WTC11 (cell line): ENCODE data around the gene BTBD1. TPM values are rescaled to one million over a fixed set of nuclear protein-coding genes. Genes with fewer than 3 reads are reported as not detected.

Experiments used
- ATAC-seq: fragments of 200-7000 bp; cut with Tn5 transposase; 2 replicates; pipeline ENCODE4 v1.10.0; 2021; ENCODE audit warnings: mild to moderate bottlenecking, moderate library complexity
- CTCF ChIA-PET: fragments of 300-600 bp; sonication (Branson Sonifier 250); formaldehyde crosslinking; loops from one replicate; lab custom pipeline; 2021; ENCODE audit warnings: antibody characterized with exemption; lab: Charles Lee
- POLR2A ChIA-PET: fragments of 350-600 bp; sonication (Branson Sonifier 250); formaldehyde crosslinking; loops from one replicate; lab custom pipeline; 2021; ENCODE audit warnings: antibody characterized with exemption; lab: Charles Lee
- DNase-seq: peaks from one replicate; pipeline ENCODE4 v3.0.0; 2021; ENCODE audit warnings: low spot score
- H3K27ac Mint-ChIP-seq: 2 replicates; pipeline ENCODE4 v1.8.0; 2021; ENCODE audit warnings: mixed read lengths
- H3K27me3 Mint-ChIP-seq: 2 replicates; pipeline ENCODE4 v1.8.0; 2021; ENCODE audit warnings: low read depth, mild to moderate bottlenecking, moderate library complexity, mixed read lengths
- H3K36me3 Mint-ChIP-seq: 2 replicates; pipeline ENCODE4 v1.8.0; 2021; ENCODE audit warnings: mixed read lengths
- H3K4me1 Mint-ChIP-seq: 2 replicates; pipeline ENCODE4 v1.8.0; 2022; ENCODE audit warnings: mixed read lengths
- H3K4me3 Mint-ChIP-seq: 2 replicates; pipeline ENCODE4 v1.8.0; 2021; ENCODE audit warnings: mild to moderate bottlenecking, moderate library complexity, mixed read lengths
- H3K9me3 Mint-ChIP-seq: 2 replicates; pipeline ENCODE4 v1.8.0; 2021; ENCODE audit warnings: mixed read lengths
- GRHL2 ChIP-seq: fragments of 250-450 bp; sonication (Bioruptor Pico); IDR thresholded peaks from 2 replicates; pipeline ENCODE4 v1.8.0; 2022; ENCODE audit warnings: mild to moderate bottlenecking, moderate library complexity; ENCODE audit not compliant: insufficient replicate concordance, severe bottlenecking
- MYBL2 ChIP-seq: sonication (generic); formaldehyde crosslinking; IDR thresholded peaks from 2 replicates; pipeline ENCODE4 v1.8.1; 2023; ENCODE audit warnings: mild to moderate bottlenecking, moderate library complexity, missing genetic modification reagents
- NR2C2 ChIP-seq: sonication (generic); formaldehyde crosslinking; IDR thresholded peaks from 2 replicates; pipeline ENCODE4 v1.8.0; 2022; ENCODE audit warnings: mild to moderate bottlenecking, missing genetic modification reagents
- NR3C1 ChIP-seq: sonication (generic); formaldehyde crosslinking; conservative IDR thresholded peaks from 2 replicates; pipeline ENCODE4 v1.8.1; 2023; ENCODE audit warnings: low read depth, mild to moderate bottlenecking, missing genetic modification reagents
- SMAD3 ChIP-seq: sonication (generic); formaldehyde crosslinking; IDR thresholded peaks from 2 replicates; pipeline ENCODE4 v1.8.0; 2022; ENCODE audit warnings: missing genetic modification reagents, mild to moderate bottlenecking, borderline replicate concordance
- SOX15 ChIP-seq: fragments of 250-450 bp; sonication (Bioruptor Pico); IDR thresholded peaks from 2 replicates; pipeline ENCODE4 v1.9.0; 2021; ENCODE audit warnings: mild to moderate bottlenecking
- SP1 ChIP-seq: sonication (generic); formaldehyde crosslinking; conservative IDR thresholded peaks from 2 replicates; pipeline ENCODE4 v1.8.1; 2022; ENCODE audit warnings: missing genetic modification reagents
- TEAD1 ChIP-seq: sonication (generic); formaldehyde crosslinking; IDR thresholded peaks from 2 replicates; pipeline ENCODE4 v1.8.0; 2022; ENCODE audit warnings: mild to moderate bottlenecking, missing genetic modification reagents
- ZNF219 ChIP-seq: sonication (generic); formaldehyde crosslinking; IDR thresholded peaks from 2 replicates; pipeline ENCODE4 v1.8.0; 2023; ENCODE audit warnings: missing genetic modification reagents, mild to moderate bottlenecking, borderline replicate concordance
- ZNF396 ChIP-seq: fragments of 250-450 bp; sonication (Bioruptor Pico); IDR thresholded peaks from 2 replicates; pipeline ENCODE4 v1.8.0; 2021; ENCODE audit warnings: mild to moderate bottlenecking, moderate library complexity, borderline replicate concordance
- total RNA-seq: library from RNA; stranded (reverse); gene quantifications from 3 replicates; pipeline ENCODE4 v1.2.3, GENCODE V29; 2021
- TF ChIP-seq, protein P1 (sequence below): fragments of 250-450 bp; sonication (Bioruptor Pico); IDR thresholded peaks from 2 replicates; pipeline ENCODE4 v1.8.0; 2021; ENCODE audit warnings: mild to moderate bottlenecking
- TF ChIP-seq, protein P2 (sequence below): fragments of 250-450 bp; sonication (Bioruptor Pico); IDR thresholded peaks from 2 replicates; pipeline ENCODE4 v1.9.0; 2021; ENCODE audit warnings: mild to moderate bottlenecking, borderline replicate concordance
- TF ChIP-seq, protein P3 (sequence below): fragments of 250-450 bp; sonication (Bioruptor Pico); conservative IDR thresholded peaks from 2 replicates; pipeline ENCODE4 v1.9.0; 2021; ENCODE audit warnings: mild to moderate bottlenecking
- TF ChIP-seq, protein P4 (sequence below): sonication (generic); formaldehyde crosslinking; IDR thresholded peaks from 2 replicates; pipeline ENCODE4 v1.8.0; 2023; ENCODE audit warnings: missing genetic modification reagents
- TF ChIP-seq, protein P5 (sequence below): sonication (generic); formaldehyde crosslinking; IDR thresholded peaks from 2 replicates; pipeline ENCODE4 v1.8.0; 2023; ENCODE audit warnings: mild to moderate bottlenecking, missing genetic modification reagents
- TF ChIP-seq, protein P6 (sequence below): sonication (generic); formaldehyde crosslinking; IDR thresholded peaks from 2 replicates; pipeline ENCODE4 v1.8.1; 2022; ENCODE audit warnings: mild to moderate bottlenecking, missing genetic modification reagents, moderate library complexity, borderline replicate concordance

Gene BTBD1
- total RNA-seq, 1 experiment from 2014 or later: 39.6 TPM

DNA sequence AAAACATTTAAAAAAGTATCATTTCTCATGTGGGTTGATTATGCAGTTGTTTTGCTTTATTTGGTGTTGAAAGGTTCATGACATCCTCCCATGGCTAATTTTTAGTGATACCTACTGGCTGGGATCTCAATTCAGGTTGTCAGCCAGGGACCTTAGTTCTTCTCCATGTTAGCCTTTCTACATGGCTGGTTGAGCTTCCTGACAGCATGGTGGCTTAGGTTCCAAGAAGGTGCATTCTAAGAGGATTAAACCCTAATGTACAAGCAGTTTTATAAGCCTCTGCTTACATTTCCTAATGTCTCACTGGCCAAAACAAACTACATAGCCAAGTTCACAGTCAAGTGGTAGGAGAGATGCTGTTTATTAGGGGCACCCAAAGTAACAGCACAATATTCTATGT, 31.0 kb upstream of the BTBD1 start:
- TF ChIP-seq, protein P1, sequence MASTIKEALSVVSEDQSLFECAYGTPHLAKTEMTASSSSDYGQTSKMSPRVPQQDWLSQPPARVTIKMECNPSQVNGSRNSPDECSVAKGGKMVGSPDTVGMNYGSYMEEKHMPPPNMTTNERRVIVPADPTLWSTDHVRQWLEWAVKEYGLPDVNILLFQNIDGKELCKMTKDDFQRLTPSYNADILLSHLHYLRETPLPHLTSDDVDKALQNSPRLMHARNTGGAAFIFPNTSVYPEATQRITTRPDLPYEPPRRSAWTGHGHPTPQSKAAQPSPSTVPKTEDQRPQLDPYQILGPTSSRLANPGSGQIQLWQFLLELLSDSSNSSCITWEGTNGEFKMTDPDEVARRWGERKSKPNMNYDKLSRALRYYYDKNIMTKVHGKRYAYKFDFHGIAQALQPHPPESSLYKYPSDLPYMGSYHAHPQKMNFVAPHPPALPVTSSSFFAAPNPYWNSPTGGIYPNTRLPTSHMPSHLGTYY (CRISPR knock-in tag): no peak
- no peak for TF ChIP-seq SP1 (CRISPR knock-in tag)
- no peak for TF ChIP-seq GRHL2
- Mint-ChIP-seq H3K4me1 (peaks cover 7% of the 10 kb centered on the region; the same call in 1 of the 2 replicates), H3K27me3 (peaks cover 15% of the 10 kb centered on the region), H3K4me3 (no peak overlapping the region), H3K9me3 (0 out of 2 replicates have a peak, but pooled peaks cover 4% of the 10 kb centered on the region), H3K36me3 (no peaks in the 10 kb centered on the region), H3K27ac (no peak overlapping the region)
- CTCF ChIA-PET: no interaction called here
- no peak for DNase-seq
- POLR2A ChIA-PET: no interaction called here
- no peak for ATAC-seq

DNA sequence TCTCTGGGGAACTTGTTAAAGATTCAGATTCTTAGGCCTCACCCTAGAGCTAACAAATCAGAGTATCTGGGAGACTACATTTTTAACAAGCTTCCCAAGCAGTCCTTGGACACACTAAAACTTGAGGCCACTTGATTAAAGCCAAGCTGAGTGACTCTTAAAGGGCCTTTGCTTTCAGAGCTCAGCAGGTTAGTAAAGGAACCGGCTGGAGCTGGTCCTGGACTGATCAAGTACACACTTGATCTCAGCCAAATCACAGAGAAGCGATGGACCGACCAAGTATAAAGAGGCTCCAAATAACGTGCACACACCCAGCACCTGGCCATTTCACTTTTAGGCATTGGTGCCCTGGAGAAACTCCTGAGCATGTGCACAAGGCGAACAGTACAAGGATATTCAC, 27.5 kb upstream of the BTBD1 start:
- 0 out of 2 replicates have a peak, but pooled peaks cover 4% of the 10 kb centered on the region for H3K9me3 Mint-ChIP-seq
- POLR2A ChIA-PET: no interaction called here
- no peaks in the 10 kb centered on the region for H3K36me3 Mint-ChIP-seq
- no peak overlapping the region for H3K27ac Mint-ChIP-seq
- CTCF ChIA-PET: interaction anchor here (0.7 kb wide), 1 partner anchor 11 kb away, joined by 3 read pairs; no protein-coding TSS in a partner anchor
- DNase-seq (no peak), ATAC-seq (no peak)
- H3K4me3 Mint-ChIP-seq: no peak overlapping the region
- TF ChIP-seq, protein P2, sequence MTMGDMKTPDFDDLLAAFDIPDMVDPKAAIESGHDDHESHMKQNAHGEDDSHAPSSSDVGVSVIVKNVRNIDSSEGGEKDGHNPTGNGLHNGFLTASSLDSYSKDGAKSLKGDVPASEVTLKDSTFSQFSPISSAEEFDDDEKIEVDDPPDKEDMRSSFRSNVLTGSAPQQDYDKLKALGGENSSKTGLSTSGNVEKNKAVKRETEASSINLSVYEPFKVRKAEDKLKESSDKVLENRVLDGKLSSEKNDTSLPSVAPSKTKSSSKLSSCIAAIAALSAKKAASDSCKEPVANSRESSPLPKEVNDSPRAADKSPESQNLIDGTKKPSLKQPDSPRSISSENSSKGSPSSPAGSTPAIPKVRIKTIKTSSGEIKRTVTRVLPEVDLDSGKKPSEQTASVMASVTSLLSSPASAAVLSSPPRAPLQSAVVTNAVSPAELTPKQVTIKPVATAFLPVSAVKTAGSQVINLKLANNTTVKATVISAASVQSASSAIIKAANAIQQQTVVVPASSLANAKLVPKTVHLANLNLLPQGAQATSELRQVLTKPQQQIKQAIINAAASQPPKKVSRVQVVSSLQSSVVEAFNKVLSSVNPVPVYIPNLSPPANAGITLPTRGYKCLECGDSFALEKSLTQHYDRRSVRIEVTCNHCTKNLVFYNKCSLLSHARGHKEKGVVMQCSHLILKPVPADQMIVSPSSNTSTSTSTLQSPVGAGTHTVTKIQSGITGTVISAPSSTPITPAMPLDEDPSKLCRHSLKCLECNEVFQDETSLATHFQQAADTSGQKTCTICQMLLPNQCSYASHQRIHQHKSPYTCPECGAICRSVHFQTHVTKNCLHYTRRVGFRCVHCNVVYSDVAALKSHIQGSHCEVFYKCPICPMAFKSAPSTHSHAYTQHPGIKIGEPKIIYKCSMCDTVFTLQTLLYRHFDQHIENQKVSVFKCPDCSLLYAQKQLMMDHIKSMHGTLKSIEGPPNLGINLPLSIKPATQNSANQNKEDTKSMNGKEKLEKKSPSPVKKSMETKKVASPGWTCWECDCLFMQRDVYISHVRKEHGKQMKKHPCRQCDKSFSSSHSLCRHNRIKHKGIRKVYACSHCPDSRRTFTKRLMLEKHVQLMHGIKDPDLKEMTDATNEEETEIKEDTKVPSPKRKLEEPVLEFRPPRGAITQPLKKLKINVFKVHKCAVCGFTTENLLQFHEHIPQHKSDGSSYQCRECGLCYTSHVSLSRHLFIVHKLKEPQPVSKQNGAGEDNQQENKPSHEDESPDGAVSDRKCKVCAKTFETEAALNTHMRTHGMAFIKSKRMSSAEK (CRISPR knock-in tag): no peak
- TF ChIP-seq GRHL2 (no peak), MYBL2 (CRISPR knock-in tag) (no peak), SOX15 (CRISPR knock-in tag) (no peak), ZNF219 (CRISPR knock-in tag) (no peak), NR3C1 (no peak), NR2C2 (no peak), TEAD1 (no peak), ZNF396 (CRISPR knock-in tag) (no peak), SMAD3 (no peak)
- TF ChIP-seq, protein P3, sequence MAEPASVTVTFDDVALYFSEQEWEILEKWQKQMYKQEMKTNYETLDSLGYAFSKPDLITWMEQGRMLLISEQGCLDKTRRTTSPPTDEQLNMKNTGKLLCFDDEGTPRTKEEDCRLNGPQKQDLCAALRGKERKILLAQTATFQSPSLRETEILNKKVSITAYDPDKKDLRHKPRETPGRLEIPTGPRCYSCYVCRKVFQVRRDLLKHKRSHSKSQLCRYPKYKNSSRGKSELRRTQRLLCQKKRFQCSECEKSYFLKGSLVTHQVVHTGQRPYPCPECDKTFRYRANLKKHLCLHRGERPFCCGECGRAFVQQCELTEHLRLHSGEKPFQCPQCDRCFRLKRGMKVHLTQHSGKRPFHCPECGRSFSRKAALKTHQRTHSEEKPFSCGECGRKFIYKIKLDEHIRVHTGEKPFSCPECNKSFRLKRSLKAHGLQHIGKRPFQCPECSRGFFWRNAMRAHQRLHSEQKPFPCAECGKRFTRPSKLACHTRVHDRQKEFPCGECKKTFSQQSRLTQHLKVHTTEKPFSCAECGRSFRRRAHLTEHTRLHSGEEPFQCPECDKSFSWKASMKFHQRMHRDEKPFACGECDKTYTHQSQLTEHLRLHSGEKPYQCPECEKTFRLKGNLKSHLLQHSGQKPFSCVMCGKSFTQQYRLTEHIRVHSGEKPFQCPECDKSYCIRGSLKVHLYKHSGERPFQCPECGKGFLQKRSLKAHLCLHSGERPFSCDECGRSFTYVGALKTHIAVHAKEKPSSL (CRISPR knock-in tag): no peak
- TF ChIP-seq, protein P4, sequence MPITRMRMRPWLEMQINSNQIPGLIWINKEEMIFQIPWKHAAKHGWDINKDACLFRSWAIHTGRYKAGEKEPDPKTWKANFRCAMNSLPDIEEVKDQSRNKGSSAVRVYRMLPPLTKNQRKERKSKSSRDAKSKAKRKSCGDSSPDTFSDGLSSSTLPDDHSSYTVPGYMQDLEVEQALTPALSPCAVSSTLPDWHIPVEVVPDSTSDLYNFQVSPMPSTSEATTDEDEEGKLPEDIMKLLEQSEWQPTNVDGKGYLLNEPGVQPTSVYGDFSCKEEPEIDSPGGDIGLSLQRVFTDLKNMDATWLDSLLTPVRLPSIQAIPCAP (CRISPR knock-in tag): no peak
- TF ChIP-seq, protein P5, sequence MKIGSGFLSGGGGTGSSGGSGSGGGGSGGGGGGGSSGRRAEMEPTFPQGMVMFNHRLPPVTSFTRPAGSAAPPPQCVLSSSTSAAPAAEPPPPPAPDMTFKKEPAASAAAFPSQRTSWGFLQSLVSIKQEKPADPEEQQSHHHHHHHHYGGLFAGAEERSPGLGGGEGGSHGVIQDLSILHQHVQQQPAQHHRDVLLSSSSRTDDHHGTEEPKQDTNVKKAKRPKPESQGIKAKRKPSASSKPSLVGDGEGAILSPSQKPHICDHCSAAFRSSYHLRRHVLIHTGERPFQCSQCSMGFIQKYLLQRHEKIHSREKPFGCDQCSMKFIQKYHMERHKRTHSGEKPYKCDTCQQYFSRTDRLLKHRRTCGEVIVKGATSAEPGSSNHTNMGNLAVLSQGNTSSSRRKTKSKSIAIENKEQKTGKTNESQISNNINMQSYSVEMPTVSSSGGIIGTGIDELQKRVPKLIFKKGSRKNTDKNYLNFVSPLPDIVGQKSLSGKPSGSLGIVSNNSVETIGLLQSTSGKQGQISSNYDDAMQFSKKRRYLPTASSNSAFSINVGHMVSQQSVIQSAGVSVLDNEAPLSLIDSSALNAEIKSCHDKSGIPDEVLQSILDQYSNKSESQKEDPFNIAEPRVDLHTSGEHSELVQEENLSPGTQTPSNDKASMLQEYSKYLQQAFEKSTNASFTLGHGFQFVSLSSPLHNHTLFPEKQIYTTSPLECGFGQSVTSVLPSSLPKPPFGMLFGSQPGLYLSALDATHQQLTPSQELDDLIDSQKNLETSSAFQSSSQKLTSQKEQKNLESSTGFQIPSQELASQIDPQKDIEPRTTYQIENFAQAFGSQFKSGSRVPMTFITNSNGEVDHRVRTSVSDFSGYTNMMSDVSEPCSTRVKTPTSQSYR: no peak
- TF ChIP-seq, protein P6, sequence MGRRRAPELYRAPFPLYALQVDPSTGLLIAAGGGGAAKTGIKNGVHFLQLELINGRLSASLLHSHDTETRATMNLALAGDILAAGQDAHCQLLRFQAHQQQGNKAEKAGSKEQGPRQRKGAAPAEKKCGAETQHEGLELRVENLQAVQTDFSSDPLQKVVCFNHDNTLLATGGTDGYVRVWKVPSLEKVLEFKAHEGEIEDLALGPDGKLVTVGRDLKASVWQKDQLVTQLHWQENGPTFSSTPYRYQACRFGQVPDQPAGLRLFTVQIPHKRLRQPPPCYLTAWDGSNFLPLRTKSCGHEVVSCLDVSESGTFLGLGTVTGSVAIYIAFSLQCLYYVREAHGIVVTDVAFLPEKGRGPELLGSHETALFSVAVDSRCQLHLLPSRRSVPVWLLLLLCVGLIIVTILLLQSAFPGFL (CRISPR knock-in tag): no peak
- H3K4me1 Mint-ChIP-seq: 0 out of 2 replicates have a peak, but pooled peaks cover under 1% of the 10 kb centered on the region
- peaks cover 11% of the 10 kb centered on the region for H3K27me3 Mint-ChIP-seq
